ENCODE results near the gene NPEPPS.

Gene NPEPPS

DNA sequence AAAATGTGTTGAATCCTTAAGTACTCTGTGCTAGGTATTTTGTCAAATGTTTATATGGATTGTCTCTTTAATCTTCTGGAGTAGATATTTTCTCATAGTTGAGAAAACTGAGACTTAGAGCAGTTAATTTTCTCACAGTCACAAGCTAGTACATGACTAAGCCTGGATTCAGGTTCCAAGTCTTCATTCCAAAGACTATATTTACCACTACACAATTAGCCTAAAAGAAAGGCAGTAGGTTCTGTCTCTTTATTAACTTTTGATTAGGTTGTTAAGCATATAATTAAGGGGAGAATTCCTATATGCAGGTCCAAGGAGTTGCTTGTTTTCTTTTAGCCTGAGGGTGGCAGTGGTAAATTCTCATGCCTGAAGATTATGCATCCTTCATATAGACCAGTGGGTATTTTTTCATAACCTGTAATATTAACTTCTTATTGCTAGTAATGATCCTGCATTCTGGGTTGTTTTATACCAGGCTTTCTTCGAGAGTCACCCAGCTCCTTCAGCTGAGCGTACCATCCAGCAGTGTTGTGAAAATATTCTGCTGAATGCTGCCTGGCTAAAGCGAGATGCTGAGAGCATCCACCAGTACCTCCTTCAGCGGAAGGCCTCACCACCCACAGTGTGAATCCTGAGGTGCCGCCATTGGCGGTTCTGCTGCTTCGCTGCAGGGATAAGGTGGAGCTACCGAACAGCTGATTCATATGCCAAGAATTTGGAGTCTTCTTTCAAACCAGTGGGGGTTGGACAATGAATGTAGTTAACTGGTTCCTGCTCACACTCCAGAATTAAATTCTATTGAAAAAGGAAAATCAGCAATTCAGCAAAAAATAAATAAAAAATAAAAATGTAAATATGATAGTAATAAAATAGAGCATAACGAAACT, 90.6 kb downstream of the NPEPPS start:
- peak; percentile 90 for DNase-seq (ENCODE audit: low read depth)
- TF ChIP-seq, protein P1, sequence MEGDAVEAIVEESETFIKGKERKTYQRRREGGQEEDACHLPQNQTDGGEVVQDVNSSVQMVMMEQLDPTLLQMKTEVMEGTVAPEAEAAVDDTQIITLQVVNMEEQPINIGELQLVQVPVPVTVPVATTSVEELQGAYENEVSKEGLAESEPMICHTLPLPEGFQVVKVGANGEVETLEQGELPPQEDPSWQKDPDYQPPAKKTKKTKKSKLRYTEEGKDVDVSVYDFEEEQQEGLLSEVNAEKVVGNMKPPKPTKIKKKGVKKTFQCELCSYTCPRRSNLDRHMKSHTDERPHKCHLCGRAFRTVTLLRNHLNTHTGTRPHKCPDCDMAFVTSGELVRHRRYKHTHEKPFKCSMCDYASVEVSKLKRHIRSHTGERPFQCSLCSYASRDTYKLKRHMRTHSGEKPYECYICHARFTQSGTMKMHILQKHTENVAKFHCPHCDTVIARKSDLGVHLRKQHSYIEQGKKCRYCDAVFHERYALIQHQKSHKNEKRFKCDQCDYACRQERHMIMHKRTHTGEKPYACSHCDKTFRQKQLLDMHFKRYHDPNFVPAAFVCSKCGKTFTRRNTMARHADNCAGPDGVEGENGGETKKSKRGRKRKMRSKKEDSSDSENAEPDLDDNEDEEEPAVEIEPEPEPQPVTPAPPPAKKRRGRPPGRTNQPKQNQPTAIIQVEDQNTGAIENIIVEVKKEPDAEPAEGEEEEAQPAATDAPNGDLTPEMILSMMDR (IDR thresholded peaks at IDR 0.05; ENCODE audit: low read length, missing control alignments) = peak; percentile 29

DNA sequence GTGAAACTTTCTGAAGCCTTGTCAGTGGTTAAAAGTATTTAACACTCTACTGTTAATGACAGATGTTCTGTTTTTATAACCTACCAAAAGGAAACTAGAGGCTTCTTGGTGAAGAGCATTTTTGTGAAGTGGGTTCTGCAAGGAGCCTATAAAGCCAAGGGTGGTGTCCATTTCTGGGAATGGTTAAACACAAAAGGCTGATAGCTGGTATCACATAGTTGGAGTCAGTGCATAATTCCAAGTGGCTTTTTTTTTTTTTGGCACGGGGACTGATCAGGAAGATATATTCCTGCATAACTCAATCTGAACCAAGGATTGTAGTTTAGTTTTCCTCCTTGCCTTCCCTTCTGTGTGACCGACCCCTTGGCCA, 91.3 kb downstream of the NPEPPS start:
- DNase-seq (ENCODE audit: low read depth) = no peak
- no peak overlapping the region for H3K4me3 ChIP-seq (replicated peaks; ENCODE audit: low read depth, low read length)
- TF ChIP-seq, protein P1 (IDR thresholded peaks at IDR 0.05; ENCODE audit: low read length, missing control alignments) = no peak

More for the DNA sequence above, 90.6 kb downstream of the NPEPPS start:
- H3K4me3 ChIP-seq (replicated peaks; ENCODE audit: low read depth, low read length) = no peak overlapping the region

DNA sequence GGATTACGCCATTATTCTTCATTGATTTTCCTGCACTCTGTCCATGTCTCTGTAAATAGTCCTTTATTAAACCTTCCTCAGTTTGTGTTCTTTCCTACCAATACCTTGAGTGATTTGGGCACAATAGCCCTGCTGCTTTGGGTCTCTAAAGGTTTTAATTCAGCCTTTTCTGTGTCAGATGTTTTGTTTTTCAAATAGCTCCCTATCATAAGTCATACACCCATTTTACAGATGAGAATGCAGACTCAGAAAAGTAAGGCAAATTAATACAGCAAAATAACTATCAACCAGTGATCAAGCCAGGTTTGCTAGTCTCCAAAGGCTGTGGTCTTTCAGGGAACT, 93.8 kb downstream of the NPEPPS start:
- no peak for DNase-seq (ENCODE audit: low read depth)
- TF ChIP-seq, protein P1 (IDR thresholded peaks at IDR 0.05; ENCODE audit: low read length, missing control alignments) = no peak

DNA sequence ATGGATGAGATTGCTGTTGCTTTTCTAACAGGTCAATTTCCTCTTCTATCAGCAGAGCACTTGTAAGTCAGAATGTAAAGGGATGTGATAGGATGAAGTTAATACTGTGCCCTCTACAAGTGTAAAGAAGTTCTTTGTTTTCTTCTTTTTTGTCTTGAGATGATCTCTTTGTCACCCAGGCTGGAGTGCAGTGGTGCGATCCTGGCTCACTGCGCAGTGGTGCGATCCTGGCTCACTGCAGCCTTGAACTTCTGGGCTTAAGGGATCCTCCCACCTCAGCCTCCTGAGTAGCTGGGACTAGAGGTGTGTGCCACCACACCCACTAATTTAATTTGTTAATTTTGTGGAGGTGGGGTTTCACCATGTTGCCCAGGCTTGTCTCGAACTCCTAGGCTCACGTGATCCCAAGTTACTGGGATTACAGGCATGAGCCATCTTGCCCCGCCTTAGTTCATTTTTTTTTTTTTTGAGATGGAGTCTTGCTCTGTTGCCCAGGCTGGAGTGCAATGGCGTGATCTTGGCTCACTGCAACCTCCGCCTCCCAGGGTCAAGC, 97.2 kb downstream of the NPEPPS start:
- no peak for DNase-seq (ENCODE audit: low read depth)
- TF ChIP-seq, protein P1 (IDR thresholded peaks at IDR 0.05; ENCODE audit: low read length, missing control alignments) = no peak
- no peak overlapping the region for H3K4me3 ChIP-seq (replicated peaks; ENCODE audit: low read depth, low read length)

More for the DNA sequence above, 93.8 kb downstream of the NPEPPS start:
- H3K4me3 ChIP-seq (replicated peaks; ENCODE audit: low read depth, low read length) = no peak overlapping the region

DNA sequence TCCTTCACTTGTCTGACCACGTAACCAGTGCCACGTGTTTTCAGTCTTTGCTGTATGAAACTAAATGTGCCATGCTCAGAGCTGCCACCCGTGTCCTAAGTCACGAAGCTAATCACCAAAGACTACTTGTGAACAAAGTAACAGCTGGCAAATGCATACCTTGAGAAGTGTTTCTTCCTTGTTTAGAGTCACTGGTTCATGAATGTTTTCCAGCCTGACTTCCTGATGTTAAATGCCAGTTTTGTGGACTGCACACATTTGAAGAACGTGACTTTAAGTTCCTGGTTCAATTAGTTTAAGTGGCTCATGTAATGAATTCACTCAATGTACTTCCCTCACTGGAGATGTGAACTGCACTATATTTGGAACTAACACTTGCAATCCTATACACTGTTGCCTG, 98.9 kb downstream of the NPEPPS start:
- no peak overlapping the region for H3K4me3 ChIP-seq (replicated peaks; ENCODE audit: low read depth, low read length)
- TF ChIP-seq, protein P1 (IDR thresholded peaks at IDR 0.05; ENCODE audit: low read length, missing control alignments) = no peak
- no peak for DNase-seq (ENCODE audit: low read depth)

DNA sequence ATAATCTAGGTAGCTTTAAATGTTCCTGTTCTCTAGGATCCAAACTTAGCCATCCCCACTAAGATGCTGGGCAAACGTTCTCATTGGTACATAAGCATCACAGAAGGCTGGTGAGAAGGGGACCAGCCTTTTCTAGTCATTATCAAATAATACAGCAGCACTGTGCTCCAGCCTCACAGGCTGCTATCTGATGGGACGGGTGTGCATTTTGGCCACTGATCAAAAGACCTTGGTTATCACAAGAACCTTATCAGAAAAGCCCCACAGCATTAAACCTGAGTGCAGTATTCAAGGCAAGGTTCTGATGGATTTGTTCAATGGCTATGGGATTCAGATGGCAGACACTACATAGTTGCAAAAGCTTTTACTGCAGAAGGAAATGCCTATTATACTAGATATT, 99.7 kb downstream of the NPEPPS start:
- DNase-seq (ENCODE audit: low read depth) = no peak
- TF ChIP-seq, protein P1 (IDR thresholded peaks at IDR 0.05; ENCODE audit: low read length, missing control alignments) = no peak
- no peak overlapping the region for H3K4me3 ChIP-seq (replicated peaks; ENCODE audit: low read depth, low read length)

Data from fibroblast of pulmonary artery (primary cell).